Measurements from ENCODE around the gene DUSP11. TPM values are rescaled to one million over a fixed set of nuclear protein-coding genes. Genes with fewer than 3 reads are reported as not detected.
"Not testable (repeated sequence)": the region's sequence is repeated elsewhere in the genome, so short reads cannot be mapped to it uniquely, and the experiment has no call there.

The DUSP11 gene
- total RNA-seq, 4 donors from 2014 or later, result 13.6 to 15.8 (median 14.7) TPM

DNA sequence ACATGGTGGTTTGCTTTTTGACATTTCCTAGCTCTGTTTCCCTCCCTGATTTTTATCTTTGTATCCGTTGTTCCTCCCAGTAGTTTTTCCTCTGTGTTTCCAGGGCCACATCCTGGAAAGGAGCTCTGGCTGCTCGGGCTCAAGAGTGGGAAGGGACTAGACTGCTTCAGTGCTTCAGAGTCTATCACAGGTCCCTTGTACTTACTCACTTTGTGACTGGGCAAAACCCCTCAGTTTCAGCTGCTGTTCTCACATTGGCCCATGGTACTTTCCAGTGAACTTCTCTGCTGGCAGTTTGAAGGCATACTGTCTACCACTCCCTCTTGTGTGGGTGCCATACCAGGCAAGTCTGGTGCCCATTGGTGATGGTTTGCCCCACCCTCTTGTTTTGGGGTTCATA lies 41.3 kb upstream of the DUSP11 start:
- Histone ChIP-seq H3K27ac (no peak overlapping the region), H3K4me1 (no peaks in the 10 kb centered on the region), H3K36me3 (no peaks in the 10 kb centered on the region), H3K4me3 (no peak overlapping the region), H3K27me3 (peaks cover 0 to 3% (median 0%) of the 10 kb centered on the region in 3 donors), H3K9me3 (no peaks in the 10 kb centered on the region)
- intact Hi-C loops (cut with DNase I; ENCODE audit: low total_unique reads) (loop anchor here (10.0 kb wide), 6 partner anchors 164 to 574 kb away; partner anchors contain the start of genes BOLA3, MOB1A and TET3), in situ Hi-C loops (cut with MboI; ENCODE audit: low sequenced_read_pairs in 4 of 4) (loop anchor here in 3 of 4 donors (10.0 to 25.0 kb wide), 3 partner anchors 104 to 516 kb away; partner anchors contain the start of genes SLC4A5 (in 2 of the 3) and DGUOK (in 1 of the 3))
- TF ChIP-seq, protein P1, sequence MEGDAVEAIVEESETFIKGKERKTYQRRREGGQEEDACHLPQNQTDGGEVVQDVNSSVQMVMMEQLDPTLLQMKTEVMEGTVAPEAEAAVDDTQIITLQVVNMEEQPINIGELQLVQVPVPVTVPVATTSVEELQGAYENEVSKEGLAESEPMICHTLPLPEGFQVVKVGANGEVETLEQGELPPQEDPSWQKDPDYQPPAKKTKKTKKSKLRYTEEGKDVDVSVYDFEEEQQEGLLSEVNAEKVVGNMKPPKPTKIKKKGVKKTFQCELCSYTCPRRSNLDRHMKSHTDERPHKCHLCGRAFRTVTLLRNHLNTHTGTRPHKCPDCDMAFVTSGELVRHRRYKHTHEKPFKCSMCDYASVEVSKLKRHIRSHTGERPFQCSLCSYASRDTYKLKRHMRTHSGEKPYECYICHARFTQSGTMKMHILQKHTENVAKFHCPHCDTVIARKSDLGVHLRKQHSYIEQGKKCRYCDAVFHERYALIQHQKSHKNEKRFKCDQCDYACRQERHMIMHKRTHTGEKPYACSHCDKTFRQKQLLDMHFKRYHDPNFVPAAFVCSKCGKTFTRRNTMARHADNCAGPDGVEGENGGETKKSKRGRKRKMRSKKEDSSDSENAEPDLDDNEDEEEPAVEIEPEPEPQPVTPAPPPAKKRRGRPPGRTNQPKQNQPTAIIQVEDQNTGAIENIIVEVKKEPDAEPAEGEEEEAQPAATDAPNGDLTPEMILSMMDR (IDR thresholded peaks at IDR 0.05 in 4 of 5, conservative IDR thresholded peaks at IDR 0.05 in 1 of 5), result no peak
- TF ChIP-seq POLR2A (IDR thresholded peaks at IDR 0.05), result no peak
- ATAC-seq, result no peak
- DNase-seq, result no peak

DNA sequence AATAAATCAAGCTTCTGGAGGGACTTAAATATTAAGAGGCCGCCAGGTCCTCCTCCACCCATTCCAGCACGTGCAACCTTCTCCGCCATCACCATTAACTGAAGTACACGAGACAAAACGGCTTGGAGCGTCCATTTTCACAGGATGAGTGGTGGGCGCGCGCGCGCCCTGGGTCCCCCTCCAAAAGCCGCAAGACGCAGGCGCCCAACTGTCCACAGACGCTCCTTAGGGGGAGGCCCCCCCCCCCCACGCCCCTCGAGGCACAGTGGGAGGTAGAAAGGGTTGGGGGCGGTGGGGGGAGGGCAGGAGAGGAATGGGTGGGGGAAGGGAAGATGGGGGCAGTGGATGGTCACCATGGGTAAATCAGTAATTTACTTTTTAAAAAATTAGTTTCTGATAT lies 38.4 kb upstream of the DUSP11 start:
- H3K4me1 ChIP-seq, result no peaks in the 10 kb centered on the region
- DNase-seq (no peak), ATAC-seq (no peak)
- in situ Hi-C loops (cut with MboI; ENCODE audit: low sequenced_read_pairs in 4 of 4), result loop anchor here in 2 of 4 donors (25.0 kb wide), 1 partner anchor 519 kb away; the partner anchor contains the start of gene SLC4A5 (in 2 of the 2)
- H3K9me3 ChIP-seq, result no peaks in the 10 kb centered on the region
- H3K4me3 ChIP-seq, result no peak overlapping the region
- peaks cover 0 to 3% (median 0%) of the 10 kb centered on the region in 3 donors for H3K27me3 ChIP-seq
- TF ChIP-seq, protein P1 (IDR thresholded peaks at IDR 0.05 in 4 of 5, conservative IDR thresholded peaks at IDR 0.05 in 1 of 5), result no peak
- no peak for TF ChIP-seq POLR2A (IDR thresholded peaks at IDR 0.05)
- intact Hi-C loops (cut with DNase I; ENCODE audit: low total_unique reads), result no loop called here
- H3K36me3 ChIP-seq, result no peaks in the 10 kb centered on the region
- no peak overlapping the region for H3K27ac ChIP-seq

DNA sequence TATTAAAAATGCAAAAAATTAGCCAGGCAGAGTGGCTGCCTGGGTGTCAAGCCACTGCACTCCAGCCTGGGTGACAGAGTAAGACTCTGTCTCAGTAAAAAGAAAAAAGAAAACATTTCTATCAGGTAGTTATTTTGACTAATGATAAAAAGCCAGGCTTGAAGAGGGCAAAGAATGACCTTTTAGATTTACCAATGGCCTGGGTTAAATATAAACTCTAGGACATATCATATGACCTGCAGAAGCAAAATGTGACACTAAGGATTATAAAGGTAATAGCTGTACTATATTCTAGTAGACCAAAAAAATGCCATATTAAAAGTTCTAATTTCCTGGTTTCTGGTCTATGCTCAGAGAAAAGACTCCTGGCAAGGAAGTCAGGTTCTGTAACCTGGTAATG lies 32.7 kb upstream of the DUSP11 start:
- no peaks in the 10 kb centered on the region for H3K36me3 ChIP-seq
- in situ Hi-C loops (cut with MboI; ENCODE audit: low sequenced_read_pairs in 4 of 4), result loop anchor here in 2 of 4 donors (25.0 kb wide), 1 partner anchor 525 kb away; the partner anchor contains the start of gene SLC4A5 (in 2 of the 2)
- DNase-seq (no peak), ATAC-seq (no peak)
- no peak overlapping the region for H3K4me3 ChIP-seq
- intact Hi-C loops (cut with DNase I; ENCODE audit: low total_unique reads), result no loop called here
- no peak overlapping the region for H3K27ac ChIP-seq
- no peaks in the 10 kb centered on the region for H3K27me3 ChIP-seq
- TF ChIP-seq POLR2A (IDR thresholded peaks at IDR 0.05), result no peak
- TF ChIP-seq, protein P1 (IDR thresholded peaks at IDR 0.05 in 4 of 5, conservative IDR thresholded peaks at IDR 0.05 in 1 of 5), result no peak
- H3K4me1 ChIP-seq, result peaks cover 0 to 4% of the 10 kb centered on the region in 2 donors
- no peaks in the 10 kb centered on the region for H3K9me3 ChIP-seq

DNA sequence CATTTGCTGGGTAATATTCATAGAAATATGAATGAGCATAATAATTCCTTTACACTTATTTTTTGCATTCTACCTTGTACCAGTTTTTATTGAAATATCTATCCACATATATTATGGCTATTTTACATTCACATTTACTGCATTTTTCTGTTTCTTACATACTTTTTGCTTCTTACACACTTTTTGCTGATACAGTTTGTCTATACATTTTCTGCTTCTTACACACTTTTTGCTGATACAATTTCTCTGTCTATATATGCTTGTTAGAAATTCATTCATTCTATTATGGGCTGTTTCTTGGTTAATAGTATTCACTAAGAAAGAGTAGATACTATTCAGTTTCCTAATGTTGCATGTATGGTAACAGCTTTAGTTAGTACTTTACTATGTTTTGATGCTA lies 32.0 kb upstream of the DUSP11 start:
- Histone ChIP-seq H3K4me3 (no peak overlapping the region), H3K27me3 (no peaks in the 10 kb centered on the region), H3K9me3 (no peaks in the 10 kb centered on the region), H3K36me3 (no peaks in the 10 kb centered on the region), H3K4me1 (peaks cover 0 to 4% of the 10 kb centered on the region in 2 donors), H3K27ac (no peak overlapping the region)
- TF ChIP-seq, protein P1 (IDR thresholded peaks at IDR 0.05 in 4 of 5, conservative IDR thresholded peaks at IDR 0.05 in 1 of 5), result no peak
- TF ChIP-seq POLR2A (IDR thresholded peaks at IDR 0.05), result no peak
- no peak for ATAC-seq
- in situ Hi-C loops (cut with MboI; ENCODE audit: low sequenced_read_pairs in 4 of 4), result loop anchor here in 2 of 4 donors (25.0 kb wide), 1 partner anchor 525 kb away; the partner anchor contains the start of gene SLC4A5 (in 2 of the 2)
- DNase-seq, result no peak
- intact Hi-C loops (cut with DNase I; ENCODE audit: low total_unique reads), result no loop called here

DNA sequence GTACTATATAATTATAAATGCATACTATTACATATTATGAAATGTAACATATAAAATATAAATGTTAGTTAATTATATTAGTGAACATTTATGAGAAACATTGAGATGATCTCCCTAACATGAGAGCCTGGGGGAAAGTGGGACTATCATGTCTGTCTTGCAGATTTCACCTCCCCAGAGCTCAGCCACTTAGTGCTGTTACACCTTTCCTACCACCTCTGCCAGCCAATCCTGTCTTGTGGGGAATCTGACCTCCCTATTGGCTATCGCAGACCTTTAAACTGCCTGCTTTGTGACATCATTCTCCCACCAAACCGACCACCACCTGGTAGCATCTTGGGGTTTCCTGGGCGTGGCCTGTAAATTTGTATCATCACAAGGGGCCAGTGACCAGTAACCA lies 4.0 kb upstream of the DUSP11 start, which contains the start of gene C2orf78:
Gene C2orf78 (plus strand): TSS at position 301 of the 400 bp plus-strand sequence. CDS start 127 bp downstream, outside the sequence.
- not testable (repeated sequence) for ATAC-seq
- intact Hi-C loops (cut with DNase I; ENCODE audit: low total_unique reads), result loop anchor here (10.0 kb wide), 2 partner anchors 49 to 149 kb away; partner anchors contain the start of gene TPRKB
- in situ Hi-C loops (cut with MboI; ENCODE audit: low sequenced_read_pairs in 4 of 4), result loop anchor here in 2 of 4 donors (25.0 kb wide), 1 partner anchor 97 kb away; no protein-coding TSS in a partner anchor

DNA sequence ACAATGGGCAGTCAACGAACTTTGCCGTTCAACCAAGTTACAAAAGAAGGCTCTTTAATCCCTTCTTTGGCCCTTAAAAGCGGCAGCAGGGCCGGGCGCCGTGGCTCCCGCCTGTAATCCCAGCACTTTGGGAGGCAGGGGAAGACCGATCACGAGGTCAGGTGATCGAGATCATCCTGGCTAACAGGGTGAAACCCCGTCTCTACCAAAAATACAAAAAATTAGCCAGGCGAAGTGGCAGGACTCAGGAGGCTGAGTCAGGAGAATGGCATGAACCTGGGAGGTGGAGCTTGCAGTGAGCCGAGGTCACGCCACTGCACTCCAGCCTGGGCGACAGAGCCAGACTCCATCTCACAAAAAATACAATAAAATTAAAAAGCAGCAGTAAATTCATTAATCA lies 3.5 kb upstream of the DUSP11 start:
- H3K36me3 ChIP-seq, H3K27me3 ChIP-seq, DNase-seq, H3K27ac ChIP-seq, H3K4me3 ChIP-seq, H3K9me3 ChIP-seq, ATAC-seq: not testable (repeated sequence)
- peaks cover 8 to 11% of the 10 kb centered on the region in 2 donors for H3K4me1 ChIP-seq
- intact Hi-C loops (cut with DNase I; ENCODE audit: low total_unique reads) (loop anchor here (10.0 kb wide), 2 partner anchors 49 to 149 kb away; partner anchors contain the start of gene TPRKB), in situ Hi-C loops (cut with MboI; ENCODE audit: low sequenced_read_pairs in 4 of 4) (loop anchor here in 2 of 4 donors (25.0 kb wide), 1 partner anchor 96 kb away; no protein-coding TSS in a partner anchor)

More for the DNA sequence above, 4.0 kb upstream of the DUSP11 start, which contains the start of gene C2orf78:
- not testable (repeated sequence) for H3K36me3 ChIP-seq, H3K9me3 ChIP-seq, DNase-seq, H3K27ac ChIP-seq, H3K27me3 ChIP-seq, H3K4me3 ChIP-seq, H3K4me1 ChIP-seq

Data from gastrocnemius medialis (tissue), 4 donors.